ENCODE measurements around the gene NRG2.

Gene NRG2

GRCh38 chr5:140039561-140039960 lies 3.5 kb downstream of the NRG2 start:
- no peak for DNase-seq

GRCh38 chr5:140038373-140038957 lies 4.6 kb downstream of the NRG2 start:
- DNase-seq = no peak

GRCh38 chr5:140037012-140037411 lies 6.1 kb downstream of the NRG2 start:
- no peak for DNase-seq

- no peak for DNase-seq
Observed at GRCh38 chr5:140035881-140036280, 7.2 kb downstream of the NRG2 start.

- no peak for DNase-seq
Observed at GRCh38 chr5:140033037-140033760, 9.9 kb downstream of the NRG2 start.

- no peak for DNase-seq
Observed at GRCh38 chr5:140032296-140032695, 10.8 kb downstream of the NRG2 start.

DNA sequence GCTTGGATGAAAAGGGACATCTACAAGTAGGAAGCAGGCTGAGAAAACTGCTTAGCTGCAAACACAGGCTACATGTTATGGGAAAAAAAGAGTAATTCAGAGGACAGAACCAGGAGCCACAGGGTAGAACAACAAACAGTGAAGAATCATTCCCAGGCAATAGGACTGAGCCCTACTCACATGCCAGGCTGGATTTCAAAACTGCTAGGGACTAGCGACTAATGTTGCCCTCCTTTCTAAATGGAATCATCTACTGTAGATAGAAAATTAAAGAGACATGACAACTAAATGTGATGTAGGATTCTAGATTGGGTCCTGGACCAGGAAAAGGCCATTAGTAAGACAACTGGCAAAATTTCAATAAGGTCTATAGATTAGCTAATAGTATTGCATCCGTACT lies 15.3 kb downstream of the NRG2 start:
- no peak for DNase-seq

DNA sequence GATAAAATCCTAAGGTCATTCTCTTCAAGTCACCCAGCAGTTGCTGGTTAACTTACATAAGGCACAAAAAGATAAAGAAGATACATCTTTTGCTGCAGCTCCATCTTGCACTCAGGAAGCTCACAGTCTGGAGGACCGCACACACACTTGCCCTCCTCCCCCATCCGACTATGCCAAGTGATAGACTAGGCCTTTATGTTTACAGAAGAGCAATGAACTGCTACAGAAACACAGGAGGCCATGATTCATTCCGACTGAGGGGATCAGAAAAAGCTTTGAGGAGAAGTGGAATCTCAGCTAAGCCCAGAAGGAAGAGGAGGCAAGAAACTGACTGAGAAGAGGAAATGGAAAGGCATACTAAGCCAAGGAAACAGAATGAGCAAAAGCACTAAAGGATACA lies 17.4 kb downstream of the NRG2 start:
- no peak for DNase-seq

DNA sequence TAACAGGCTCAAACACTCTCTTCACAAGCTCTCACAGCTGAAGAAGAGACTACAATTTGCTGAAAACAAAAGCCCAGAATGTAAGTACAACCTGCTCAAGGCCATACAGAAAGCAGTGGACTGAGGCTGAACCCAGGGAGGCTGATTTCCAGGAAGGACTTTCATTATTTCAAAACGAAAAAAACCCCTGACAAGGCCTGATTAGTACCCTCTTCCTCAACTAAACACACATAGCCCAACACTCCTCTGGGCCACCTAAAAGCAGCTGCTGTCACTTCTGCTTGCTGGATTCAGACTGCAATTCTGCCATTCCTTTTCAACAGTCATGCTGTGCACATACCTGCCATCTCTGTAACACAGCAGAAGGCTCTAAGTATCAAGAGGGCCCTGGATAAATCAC lies 18.2 kb downstream of the NRG2 start:
- no peak for DNase-seq

GRCh38 chr5:140023611-140024191 lies 19.4 kb downstream of the NRG2 start:
- no peak for DNase-seq

DNA sequence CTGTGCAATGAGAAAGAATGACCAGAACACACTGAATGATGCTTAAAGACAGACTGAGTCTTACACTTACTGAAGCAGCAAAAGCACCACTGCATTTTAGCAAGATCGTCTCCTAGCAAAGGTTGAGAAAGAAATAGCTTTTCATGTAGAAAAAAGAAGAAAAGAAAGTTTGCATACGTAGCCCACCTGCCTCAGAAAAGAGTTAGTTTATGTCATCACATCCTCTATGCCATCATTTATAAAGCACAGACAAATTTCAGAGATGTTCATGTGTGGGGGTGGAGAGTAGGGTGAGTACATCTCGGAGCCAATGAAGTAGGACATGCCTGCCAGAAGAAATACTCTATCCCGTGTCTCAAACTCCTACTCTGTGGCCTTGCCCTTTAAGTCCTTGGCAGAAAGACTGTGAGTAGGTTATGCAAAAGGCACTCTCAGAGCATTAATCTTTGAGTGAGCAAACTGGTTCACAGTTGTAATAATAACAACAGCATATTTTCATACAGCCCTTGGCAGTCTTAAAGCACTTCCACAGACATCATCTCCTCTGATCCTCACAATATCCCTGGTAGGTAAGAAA lies 22.4 kb downstream of the NRG2 start:
- no peak for DNase-seq

- no peak for DNase-seq
Observed at GRCh38 chr5:140018920-140019644, 24.0 kb downstream of the NRG2 start.

DNA sequence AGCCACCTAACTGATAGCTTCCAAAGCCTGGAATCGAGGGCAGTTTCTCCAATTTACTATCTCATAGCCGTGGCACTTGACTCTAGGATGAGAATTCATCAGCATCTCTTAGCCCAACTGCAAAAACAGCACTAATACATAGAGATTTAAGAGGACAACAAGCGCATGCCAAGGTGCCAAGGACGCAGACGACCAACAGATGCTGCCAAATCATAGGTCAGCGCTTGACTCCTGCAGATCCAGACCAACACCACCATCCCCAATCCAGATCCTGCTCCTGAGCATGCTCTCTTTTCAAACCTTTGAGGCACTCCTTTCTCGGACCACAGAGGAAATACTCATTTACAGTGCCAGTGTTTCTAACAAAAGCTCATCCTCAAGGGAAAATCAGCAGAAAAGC lies 24.6 kb downstream of the NRG2 start:
- DNase-seq = no peak

- no peak for DNase-seq
Observed at GRCh38 chr5:140018096-140018481, 25.0 kb downstream of the NRG2 start.

DNA sequence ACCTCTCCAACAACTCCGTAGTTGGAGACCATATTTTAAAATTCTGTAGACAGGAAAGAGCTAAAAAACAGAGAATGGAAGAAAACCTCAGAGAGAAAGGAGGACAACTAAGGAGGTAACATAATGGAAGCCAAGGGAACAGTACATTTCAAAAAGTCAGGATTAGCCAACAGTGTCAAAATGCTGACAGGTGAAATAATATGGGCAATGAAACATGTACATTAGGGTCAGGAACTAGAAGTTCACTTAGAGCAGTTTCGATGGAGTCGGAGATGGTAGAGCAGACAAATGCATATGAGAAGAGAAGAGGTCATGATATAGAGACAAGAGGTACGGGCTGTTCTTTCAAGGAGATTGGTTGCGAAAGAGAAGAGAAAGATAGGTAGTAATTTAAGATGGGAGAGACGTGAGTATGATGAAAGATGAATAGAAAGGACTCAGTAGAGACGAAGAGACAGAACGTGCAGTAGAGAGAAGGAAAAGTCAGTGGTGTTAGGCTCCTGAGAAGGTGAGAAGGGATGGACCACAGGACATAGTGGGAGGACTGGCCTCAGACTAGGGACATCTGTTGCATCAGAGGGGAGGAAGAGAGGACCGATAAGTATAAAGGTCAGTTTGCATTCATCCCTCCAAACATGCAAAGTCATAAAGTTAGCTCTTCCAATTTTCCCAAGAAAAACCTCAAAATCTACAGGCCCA lies 25.6 kb downstream of the NRG2 start:
- DNase-seq = no peak

GRCh38 chr5:140015706-140016105 lies 27.4 kb downstream of the NRG2 start:
- no peak for DNase-seq

GRCh38 chr5:140014751-140015150 lies 28.3 kb downstream of the NRG2 start:
- DNase-seq = no peak

GRCh38 chr5:140013536-140013935 lies 29.6 kb downstream of the NRG2 start:
- DNase-seq = no peak

- DNase-seq = no peak
Observed at GRCh38 chr5:140012443-140012842, 30.7 kb downstream of the NRG2 start.

DNA sequence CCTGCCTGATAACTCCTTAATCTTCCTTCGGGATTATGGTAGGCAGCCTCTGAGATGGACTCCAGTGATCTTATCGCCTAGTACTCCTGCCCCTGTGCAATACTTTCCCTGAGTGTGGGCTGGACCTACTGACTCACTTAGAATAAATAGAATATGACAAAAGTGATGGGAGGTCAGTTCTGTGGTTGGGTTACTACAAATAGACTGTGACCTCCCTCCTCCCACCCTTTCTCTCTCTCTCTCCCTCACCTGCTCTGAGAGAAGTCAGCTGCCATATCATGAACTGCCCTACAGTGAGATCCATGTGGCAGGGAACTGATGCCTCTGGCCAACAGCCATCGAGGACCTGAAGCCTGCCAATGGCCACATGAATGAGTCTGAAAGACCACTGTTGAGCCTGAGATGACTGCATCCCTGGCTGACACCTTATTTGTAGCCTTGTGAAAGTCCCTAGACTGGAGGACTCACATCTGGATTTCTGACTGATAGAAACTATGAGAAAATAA lies 31.7 kb downstream of the NRG2 start:
- no peak for DNase-seq

GRCh38 chr5:140010798-140011197 lies 32.3 kb downstream of the NRG2 start:
- no peak for DNase-seq

DNA sequence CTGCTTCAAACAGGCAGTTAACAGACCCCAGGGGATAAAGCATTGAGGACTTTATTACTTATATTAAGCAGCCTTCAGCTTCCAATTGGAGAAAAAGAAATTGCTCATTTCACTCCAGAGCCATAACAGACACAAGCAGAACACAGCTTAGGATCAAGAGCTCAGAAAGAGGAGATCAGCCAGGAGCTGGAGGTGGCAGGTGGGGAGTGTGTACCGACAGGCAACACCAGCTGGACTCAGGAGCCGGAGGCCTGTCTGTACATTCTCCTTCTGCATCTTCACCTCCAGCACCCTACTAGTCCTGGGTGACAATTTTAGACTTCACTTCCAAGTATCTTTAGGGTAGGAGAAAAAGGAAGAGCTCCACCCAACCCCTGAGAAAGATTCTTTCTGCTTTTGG lies 35.8 kb downstream of the NRG2 start:
- DNase-seq = no peak

DNA sequence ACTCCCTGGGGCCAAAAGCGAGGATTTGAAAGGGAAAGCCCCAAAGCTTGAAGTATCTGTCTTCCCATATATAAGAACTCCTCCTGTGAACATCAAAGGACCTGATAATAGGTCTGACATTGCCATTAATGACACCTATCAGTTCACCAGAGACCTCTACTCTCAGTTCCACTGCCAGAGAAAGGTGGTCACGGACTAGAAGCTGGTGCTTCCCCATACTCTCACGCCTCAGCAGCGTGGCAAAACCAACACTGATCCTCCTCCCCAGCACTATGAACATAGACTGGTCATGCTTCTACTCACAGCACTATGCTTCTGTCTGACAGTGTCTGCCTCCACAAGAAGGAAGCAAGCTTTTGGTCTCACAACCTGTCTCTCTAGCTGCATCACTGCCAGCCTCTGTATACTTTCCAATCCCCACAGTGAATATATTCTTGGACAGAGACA lies 37.9 kb downstream of the NRG2 start:
- DNase-seq = no peak
